Nephron (organoid): ENCODE results near the gene ABAT.

Source experiments
- H3K27ac Mint-ChIP-seq, 3 experiments: 2 replicates each; pipeline ENCODE4 v1.8.0; 2020; ENCODE audit warnings: mixed read lengths in 3 of 3, mild to moderate bottlenecking in 2 of 3, moderate library complexity in 1 of 3
- H3K27me3 Mint-ChIP-seq: 2 replicates; pipeline ENCODE4 v1.8.0; 2021; ENCODE audit warnings: low read depth, mild to moderate bottlenecking, moderate library complexity, mixed read lengths
- H3K36me3 Mint-ChIP-seq: 2 replicates; pipeline ENCODE4 v1.8.0; 2020; ENCODE audit warnings: low read depth, mixed read lengths
- H3K4me1 Mint-ChIP-seq: 2 replicates; pipeline ENCODE4 v1.8.0; 2020; ENCODE audit warnings: mixed read lengths
- H3K4me3 Mint-ChIP-seq, 3 experiments: 2 replicates each; pipeline ENCODE4 v1.8.0; 2020; ENCODE audit warnings: mild to moderate bottlenecking in 3 of 3, mixed read lengths in 3 of 3, moderate library complexity in 2 of 3
- H3K9me3 Mint-ChIP-seq: 2 replicates; pipeline ENCODE4 v1.8.0; 2020; ENCODE audit warnings: mixed read lengths
- TF ChIP-seq, protein P1 (sequence below), 3 experiments: fragments of 200-600 bp; sonication (generic); IDR thresholded peaks; one replicate each; pipeline ENCODE4 v1.5.0; 2021; ENCODE audit warnings: antibody characterized with exemption in 3 of 3; ENCODE audit not compliant: unreplicated experiment in 3 of 3

ABAT gene

GRCh38 chr16:8675183-8676159, 1.1 kb downstream of the ABAT start:
- Mint-ChIP-seq H3K4me3 (peak overlapping the region; percentile 84 to 85 (median 84)), H3K4me1 (peaks cover 19% of the 10 kb centered on the region), H3K27me3 (peaks cover 9% of the 10 kb centered on the region), H3K27ac (peak overlapping the region in 1 of 3 experiments; percentile 21), H3K9me3 (peaks cover 4% of the 10 kb centered on the region), H3K36me3 (peaks cover 14% of the 10 kb centered on the region)
- TF ChIP-seq, protein P1, sequence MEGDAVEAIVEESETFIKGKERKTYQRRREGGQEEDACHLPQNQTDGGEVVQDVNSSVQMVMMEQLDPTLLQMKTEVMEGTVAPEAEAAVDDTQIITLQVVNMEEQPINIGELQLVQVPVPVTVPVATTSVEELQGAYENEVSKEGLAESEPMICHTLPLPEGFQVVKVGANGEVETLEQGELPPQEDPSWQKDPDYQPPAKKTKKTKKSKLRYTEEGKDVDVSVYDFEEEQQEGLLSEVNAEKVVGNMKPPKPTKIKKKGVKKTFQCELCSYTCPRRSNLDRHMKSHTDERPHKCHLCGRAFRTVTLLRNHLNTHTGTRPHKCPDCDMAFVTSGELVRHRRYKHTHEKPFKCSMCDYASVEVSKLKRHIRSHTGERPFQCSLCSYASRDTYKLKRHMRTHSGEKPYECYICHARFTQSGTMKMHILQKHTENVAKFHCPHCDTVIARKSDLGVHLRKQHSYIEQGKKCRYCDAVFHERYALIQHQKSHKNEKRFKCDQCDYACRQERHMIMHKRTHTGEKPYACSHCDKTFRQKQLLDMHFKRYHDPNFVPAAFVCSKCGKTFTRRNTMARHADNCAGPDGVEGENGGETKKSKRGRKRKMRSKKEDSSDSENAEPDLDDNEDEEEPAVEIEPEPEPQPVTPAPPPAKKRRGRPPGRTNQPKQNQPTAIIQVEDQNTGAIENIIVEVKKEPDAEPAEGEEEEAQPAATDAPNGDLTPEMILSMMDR (IDR thresholded peaks at IDR 0.05; ENCODE audit: unreplicated experiment in 3 of 3): no peak

- Mint-ChIP-seq H3K27me3 (peaks cover 9% of the 10 kb centered on the region), H3K4me1 (peaks cover 19% of the 10 kb centered on the region)
- TF ChIP-seq, protein P1 (IDR thresholded peaks at IDR 0.05; ENCODE audit: unreplicated experiment in 3 of 3): no peak
These were observed 1.7 kb downstream of the ABAT start for GRCh38 chr16:8676160-8676547.

GRCh38 chr16:8676737-8677375, 2.4 kb downstream of the ABAT start:
- H3K4me3 Mint-ChIP-seq: peak overlapping the region; percentile 26 to 73 (median 40)
- peaks cover 9% of the 10 kb centered on the region for H3K27me3 Mint-ChIP-seq
- no peak overlapping the region for H3K27ac Mint-ChIP-seq
- H3K36me3 Mint-ChIP-seq: peaks cover 14% of the 10 kb centered on the region
- H3K9me3 Mint-ChIP-seq: peaks cover 4% of the 10 kb centered on the region
- TF ChIP-seq, protein P1 (IDR thresholded peaks at IDR 0.05; ENCODE audit: unreplicated experiment in 3 of 3): no peak
- peaks cover 19% of the 10 kb centered on the region for H3K4me1 Mint-ChIP-seq

More at GRCh38 chr16:8676160-8676547, 1.7 kb downstream of the ABAT start:
- H3K36me3 Mint-ChIP-seq: peaks cover 14% of the 10 kb centered on the region
- peaks cover 4% of the 10 kb centered on the region for H3K9me3 Mint-ChIP-seq
- H3K27ac Mint-ChIP-seq: peak overlapping the region in 1 of 3 experiments; percentile 21
- H3K4me3 Mint-ChIP-seq: peak overlapping the region; percentile 84 to 85 (median 84)

- Mint-ChIP-seq H3K9me3 (peaks cover 4% of the 10 kb centered on the region), H3K4me1 (peaks cover 19% of the 10 kb centered on the region), H3K27me3 (peaks cover 6% of the 10 kb centered on the region), H3K36me3 (peaks cover 14% of the 10 kb centered on the region), H3K27ac (no peak overlapping the region), H3K4me3 (no peak overlapping the region)
- TF ChIP-seq, protein P1 (IDR thresholded peaks at IDR 0.05; ENCODE audit: unreplicated experiment in 3 of 3): no peak
These were observed 3.1 kb downstream of the ABAT start for GRCh38 chr16:8677481-8677880.

- peaks cover 19% of the 10 kb centered on the region for H3K4me1 Mint-ChIP-seq
- H3K4me3 Mint-ChIP-seq: peak overlapping the region in 1 of 3 experiments; percentile 17
- peaks cover 14% of the 10 kb centered on the region for H3K36me3 Mint-ChIP-seq
- H3K27me3 Mint-ChIP-seq: peaks cover 6% of the 10 kb centered on the region
- H3K9me3 Mint-ChIP-seq: peaks cover 4% of the 10 kb centered on the region
- H3K27ac Mint-ChIP-seq: no peak overlapping the region
- TF ChIP-seq, protein P1 (IDR thresholded peaks at IDR 0.05; ENCODE audit: unreplicated experiment in 3 of 3): no peak
These were observed 3.9 kb downstream of the ABAT start for GRCh38 chr16:8678068-8678927.
